NCI-H2029 (cell line): Measurements from ENCODE around the gene SERGEF.
A peak's percentile ranks its signal among the peaks of the same experiment; 100 is the strongest.

Experiments
- DNase-seq: peaks from one replicate; lab custom pipeline; 2025; lab: John Stamatoyannopoulos, UW

Gene SERGEF

GRCh38 chr11:17813391-17814059 is 199.3 kb downstream of the SERGEF start:
- no peak for DNase-seq

GRCh38 chr11:17812865-17813187 is 200.0 kb downstream of the SERGEF start:
- peak; percentile 53 for DNase-seq

- DNase-seq: peak; percentile 75
These were observed 200.6 kb downstream of the SERGEF start for GRCh38 chr11:17812091-17812864.

- no peak for DNase-seq
These were observed 201.5 kb downstream of the SERGEF start for GRCh38 chr11:17811352-17811751.

GRCh38 chr11:17810746-17811145 is 202.1 kb downstream of the SERGEF start:
- no peak for DNase-seq

- DNase-seq: no peak
These were observed 202.8 kb downstream of the SERGEF start for GRCh38 chr11:17810041-17810440.

GRCh38 chr11:17807034-17807433 is 205.8 kb downstream of the SERGEF start:
- DNase-seq: no peak

- no peak for DNase-seq
These were observed 207.0 kb downstream of the SERGEF start for GRCh38 chr11:17805873-17806272.

- DNase-seq: no peak
These were observed 207.8 kb downstream of the SERGEF start for GRCh38 chr11:17805043-17805442.

GRCh38 chr11:17803754-17804334 is 209.0 kb downstream of the SERGEF start:
- peak; percentile 68 for DNase-seq

GRCh38 chr11:17802491-17802890 is 210.4 kb downstream of the SERGEF start:
- DNase-seq: no peak

GRCh38 chr11:17801166-17801565 is 211.7 kb downstream of the SERGEF start:
- DNase-seq: no peak

- DNase-seq: no peak
These were observed 213.7 kb downstream of the SERGEF start for GRCh38 chr11:17799147-17799546.

GRCh38 chr11:17798716-17799115 is 214.1 kb downstream of the SERGEF start:
- DNase-seq: no peak

- no peak for DNase-seq
These were observed 214.6 kb downstream of the SERGEF start for GRCh38 chr11:17798253-17798652.

- no peak for DNase-seq
These were observed 216.7 kb downstream of the SERGEF start for GRCh38 chr11:17796154-17796553.

GRCh38 chr11:17794981-17795380 is 217.9 kb downstream of the SERGEF start:
- DNase-seq: no peak

GRCh38 chr11:17793642-17794170 is 219.1 kb downstream of the SERGEF start:
- DNase-seq: no peak

- no peak for DNase-seq
These were observed 220.7 kb downstream of the SERGEF start for GRCh38 chr11:17792161-17792560.

- no peak for DNase-seq
These were observed 221.7 kb downstream of the SERGEF start for GRCh38 chr11:17791144-17791543.

- DNase-seq: no peak
These were observed 222.4 kb downstream of the SERGEF start for GRCh38 chr11:17790453-17790852.

- DNase-seq: no peak
These were observed 224.8 kb downstream of the SERGEF start for GRCh38 chr11:17788084-17788483.
